ENCODE measurements around the gene PTPRB.
A peak's percentile ranks its signal among the peaks of the same experiment; 100 is the strongest.

DNA sequence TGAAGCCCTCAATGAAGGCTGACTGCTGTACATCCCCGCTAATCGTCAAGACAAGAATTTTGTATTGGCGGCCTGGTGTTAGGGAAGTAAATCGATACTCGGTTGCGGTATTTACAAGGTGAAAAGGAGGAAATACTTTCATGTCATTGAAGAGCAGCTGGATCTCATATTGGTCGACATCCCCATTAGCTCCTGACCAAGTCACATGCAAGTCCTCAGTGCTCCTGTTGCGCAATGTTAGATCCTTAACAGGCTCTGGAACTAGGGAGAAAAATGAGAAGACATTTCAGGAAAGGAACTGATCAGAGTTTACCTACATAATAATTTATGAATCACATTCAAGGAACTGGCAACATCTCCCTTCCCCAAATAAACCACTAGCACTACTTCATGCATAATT lies 66.2 kb downstream of the PTPRB start:
- TF ChIP-seq, protein P1, sequence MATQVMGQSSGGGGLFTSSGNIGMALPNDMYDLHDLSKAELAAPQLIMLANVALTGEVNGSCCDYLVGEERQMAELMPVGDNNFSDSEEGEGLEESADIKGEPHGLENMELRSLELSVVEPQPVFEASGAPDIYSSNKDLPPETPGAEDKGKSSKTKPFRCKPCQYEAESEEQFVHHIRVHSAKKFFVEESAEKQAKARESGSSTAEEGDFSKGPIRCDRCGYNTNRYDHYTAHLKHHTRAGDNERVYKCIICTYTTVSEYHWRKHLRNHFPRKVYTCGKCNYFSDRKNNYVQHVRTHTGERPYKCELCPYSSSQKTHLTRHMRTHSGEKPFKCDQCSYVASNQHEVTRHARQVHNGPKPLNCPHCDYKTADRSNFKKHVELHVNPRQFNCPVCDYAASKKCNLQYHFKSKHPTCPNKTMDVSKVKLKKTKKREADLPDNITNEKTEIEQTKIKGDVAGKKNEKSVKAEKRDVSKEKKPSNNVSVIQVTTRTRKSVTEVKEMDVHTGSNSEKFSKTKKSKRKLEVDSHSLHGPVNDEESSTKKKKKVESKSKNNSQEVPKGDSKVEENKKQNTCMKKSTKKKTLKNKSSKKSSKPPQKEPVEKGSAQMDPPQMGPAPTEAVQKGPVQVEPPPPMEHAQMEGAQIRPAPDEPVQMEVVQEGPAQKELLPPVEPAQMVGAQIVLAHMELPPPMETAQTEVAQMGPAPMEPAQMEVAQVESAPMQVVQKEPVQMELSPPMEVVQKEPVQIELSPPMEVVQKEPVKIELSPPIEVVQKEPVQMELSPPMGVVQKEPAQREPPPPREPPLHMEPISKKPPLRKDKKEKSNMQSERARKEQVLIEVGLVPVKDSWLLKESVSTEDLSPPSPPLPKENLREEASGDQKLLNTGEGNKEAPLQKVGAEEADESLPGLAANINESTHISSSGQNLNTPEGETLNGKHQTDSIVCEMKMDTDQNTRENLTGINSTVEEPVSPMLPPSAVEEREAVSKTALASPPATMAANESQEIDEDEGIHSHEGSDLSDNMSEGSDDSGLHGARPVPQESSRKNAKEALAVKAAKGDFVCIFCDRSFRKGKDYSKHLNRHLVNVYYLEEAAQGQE (IDR thresholded peaks at IDR 0.05): no peak
- TF ChIP-seq, protein P2, sequence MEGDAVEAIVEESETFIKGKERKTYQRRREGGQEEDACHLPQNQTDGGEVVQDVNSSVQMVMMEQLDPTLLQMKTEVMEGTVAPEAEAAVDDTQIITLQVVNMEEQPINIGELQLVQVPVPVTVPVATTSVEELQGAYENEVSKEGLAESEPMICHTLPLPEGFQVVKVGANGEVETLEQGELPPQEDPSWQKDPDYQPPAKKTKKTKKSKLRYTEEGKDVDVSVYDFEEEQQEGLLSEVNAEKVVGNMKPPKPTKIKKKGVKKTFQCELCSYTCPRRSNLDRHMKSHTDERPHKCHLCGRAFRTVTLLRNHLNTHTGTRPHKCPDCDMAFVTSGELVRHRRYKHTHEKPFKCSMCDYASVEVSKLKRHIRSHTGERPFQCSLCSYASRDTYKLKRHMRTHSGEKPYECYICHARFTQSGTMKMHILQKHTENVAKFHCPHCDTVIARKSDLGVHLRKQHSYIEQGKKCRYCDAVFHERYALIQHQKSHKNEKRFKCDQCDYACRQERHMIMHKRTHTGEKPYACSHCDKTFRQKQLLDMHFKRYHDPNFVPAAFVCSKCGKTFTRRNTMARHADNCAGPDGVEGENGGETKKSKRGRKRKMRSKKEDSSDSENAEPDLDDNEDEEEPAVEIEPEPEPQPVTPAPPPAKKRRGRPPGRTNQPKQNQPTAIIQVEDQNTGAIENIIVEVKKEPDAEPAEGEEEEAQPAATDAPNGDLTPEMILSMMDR (IDR thresholded peaks at IDR 0.05): no peak
- peak; percentile 49 to 73; a peak in 3 of 4 replicates for TF ChIP-seq CEBPB (IDR thresholded peaks at IDR 0.05)
- TF ChIP-seq, protein P3, sequence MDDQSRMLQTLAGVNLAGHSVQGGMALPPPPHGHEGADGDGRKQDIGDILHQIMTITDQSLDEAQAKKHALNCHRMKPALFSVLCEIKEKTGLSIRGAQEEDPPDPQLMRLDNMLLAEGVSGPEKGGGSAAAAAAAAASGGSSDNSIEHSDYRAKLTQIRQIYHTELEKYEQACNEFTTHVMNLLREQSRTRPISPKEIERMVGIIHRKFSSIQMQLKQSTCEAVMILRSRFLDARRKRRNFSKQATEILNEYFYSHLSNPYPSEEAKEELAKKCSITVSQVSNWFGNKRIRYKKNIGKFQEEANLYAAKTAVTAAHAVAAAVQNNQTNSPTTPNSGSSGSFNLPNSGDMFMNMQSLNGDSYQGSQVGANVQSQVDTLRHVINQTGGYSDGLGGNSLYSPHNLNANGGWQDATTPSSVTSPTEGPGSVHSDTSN (IDR thresholded peaks at IDR 0.05): no peak
- TF ChIP-seq RFX5 (IDR thresholded peaks at IDR 0.05): no peak
- TF ChIP-seq, protein P4, sequence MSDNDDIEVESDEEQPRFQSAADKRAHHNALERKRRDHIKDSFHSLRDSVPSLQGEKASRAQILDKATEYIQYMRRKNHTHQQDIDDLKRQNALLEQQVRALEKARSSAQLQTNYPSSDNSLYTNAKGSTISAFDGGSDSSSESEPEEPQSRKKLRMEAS (IDR thresholded peaks at IDR 0.05): no peak
- TF ChIP-seq ESRRA (IDR thresholded peaks at IDR 0.05; ENCODE audit: borderline replicate concordance, low read length): no peak
- no peak for TF ChIP-seq EP300 (IDR thresholded peaks at IDR 0.05)
- no peak for TF ChIP-seq POLR2A (IDR thresholded peaks at IDR 0.05; ENCODE audit: low read length)
- no peak for TF ChIP-seq SREBF2 (IDR thresholded peaks at IDR 0.05)
- TF ChIP-seq, protein P5, sequence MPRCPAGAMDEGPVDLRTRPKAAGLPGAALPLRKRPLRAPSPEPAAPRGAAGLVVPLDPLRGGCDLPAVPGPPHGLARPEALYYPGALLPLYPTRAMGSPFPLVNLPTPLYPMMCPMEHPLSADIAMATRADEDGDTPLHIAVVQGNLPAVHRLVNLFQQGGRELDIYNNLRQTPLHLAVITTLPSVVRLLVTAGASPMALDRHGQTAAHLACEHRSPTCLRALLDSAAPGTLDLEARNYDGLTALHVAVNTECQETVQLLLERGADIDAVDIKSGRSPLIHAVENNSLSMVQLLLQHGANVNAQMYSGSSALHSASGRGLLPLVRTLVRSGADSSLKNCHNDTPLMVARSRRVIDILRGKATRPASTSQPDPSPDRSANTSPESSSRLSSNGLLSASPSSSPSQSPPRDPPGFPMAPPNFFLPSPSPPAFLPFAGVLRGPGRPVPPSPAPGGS (IDR thresholded peaks at IDR 0.05): no peak
- TF ChIP-seq RAD21 (conservative IDR thresholded peaks at IDR 0.05 in 1 of 2, IDR thresholded peaks at IDR 0.05 in 1 of 2): no peak
- no peak for TF ChIP-seq CHD4 (IDR thresholded peaks at IDR 0.05; ENCODE audit: borderline replicate concordance)
